ENCODE measurements around the gene GPR180.

Gene GPR180

DNA sequence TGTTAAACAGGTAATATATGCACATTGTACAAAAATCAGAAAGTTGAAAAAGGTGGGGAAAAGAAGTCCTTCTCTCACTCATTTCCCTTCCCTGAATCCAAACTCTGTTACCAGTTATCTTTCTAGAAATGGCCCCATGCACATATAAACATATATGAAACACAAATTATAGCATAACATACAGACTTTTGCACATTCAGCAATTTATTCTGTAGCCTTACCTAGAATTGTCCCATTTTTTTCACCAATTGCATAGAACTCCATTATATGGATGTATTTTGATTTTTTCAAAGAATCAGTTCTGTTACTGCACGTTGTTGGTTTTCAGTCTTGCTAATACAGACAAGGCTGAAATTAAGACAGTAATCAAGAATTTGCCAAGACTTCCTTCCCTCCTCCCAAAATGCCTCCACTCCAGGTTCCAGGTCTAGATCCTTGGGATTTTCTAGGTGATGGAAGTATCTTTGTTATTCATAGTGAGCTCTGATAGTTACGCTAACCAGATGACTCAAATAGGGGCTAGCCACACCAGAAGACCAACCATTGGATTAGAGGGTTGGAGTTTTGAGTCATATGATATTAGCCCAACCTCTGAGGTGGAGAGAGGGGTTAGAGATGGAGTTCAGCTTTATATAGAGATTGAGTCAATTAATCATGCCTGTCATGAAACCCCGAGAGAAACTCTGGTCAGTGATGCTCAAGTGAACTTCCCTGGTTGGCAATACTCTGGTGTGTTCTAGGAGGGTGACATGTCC is 30.7 kb downstream of the GPR180 start:
- no peak for TF ChIP-seq FOXM1 (IDR thresholded peaks at IDR 0.05; ENCODE audit: borderline replicate concordance, low read depth)
- TF ChIP-seq CEBPB (IDR thresholded peaks at IDR 0.05) = no peak
- no peak for TF ChIP-seq EGR1 (IDR thresholded peaks at IDR 0.05)
- no peak for TF ChIP-seq YY1 (IDR thresholded peaks at IDR 0.05; ENCODE audit: low read depth)
- TF ChIP-seq REST (IDR thresholded peaks at IDR 0.05; ENCODE audit: low read depth) = no peak
- TF ChIP-seq MAX (IDR thresholded peaks at IDR 0.05) = no peak
- TF ChIP-seq TEAD4 (IDR thresholded peaks at IDR 0.05) = no peak
- no peak for TF ChIP-seq RAD21 (IDR thresholded peaks at IDR 0.05; ENCODE audit: low read depth)
- no peak for TF ChIP-seq TCF12 (IDR thresholded peaks at IDR 0.05; ENCODE audit: low read depth)
- no peak for TF ChIP-seq ZBTB7A (IDR thresholded peaks at IDR 0.05; ENCODE audit: low read depth)
- no peak for TF ChIP-seq NFIC (IDR thresholded peaks at IDR 0.05)

DNA sequence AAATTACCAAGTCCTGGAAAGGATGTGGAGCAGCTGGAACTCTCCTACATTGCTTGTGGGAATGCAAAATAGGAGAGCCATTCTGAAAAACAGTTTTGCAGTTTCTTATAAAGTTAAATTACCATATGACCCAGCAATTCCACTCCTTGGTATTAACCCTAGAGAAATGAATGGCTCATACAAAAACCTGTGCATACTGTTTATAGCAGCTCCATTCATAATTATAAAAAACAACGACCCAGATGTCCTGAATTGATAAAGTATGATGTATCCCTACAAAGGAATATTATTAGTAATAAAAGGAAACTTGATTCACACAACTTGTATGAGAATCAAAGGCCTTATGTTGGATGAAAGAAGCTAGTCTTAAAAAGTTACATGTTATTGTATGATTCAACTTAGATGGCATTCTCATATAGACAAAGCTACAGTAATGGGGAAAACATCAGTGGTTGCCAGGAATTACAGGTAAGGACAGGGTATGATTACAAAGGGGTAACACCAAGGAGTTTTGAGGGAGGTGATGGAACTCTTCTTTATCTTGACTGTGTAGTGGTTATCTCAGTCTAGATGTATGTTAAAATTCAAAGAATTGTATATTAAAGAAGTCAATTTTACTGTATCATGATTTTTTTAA is 35.4 kb downstream of the GPR180 start:
- no peak for TF ChIP-seq RAD21 (IDR thresholded peaks at IDR 0.05; ENCODE audit: low read depth)
- no peak for TF ChIP-seq CEBPB (IDR thresholded peaks at IDR 0.05)
- TF ChIP-seq EP300 (IDR thresholded peaks at IDR 0.05; ENCODE audit: borderline replicate concordance) = no peak
- no peak for TF ChIP-seq TCF12 (IDR thresholded peaks at IDR 0.05; ENCODE audit: low read depth)
- TF ChIP-seq EGR1 (IDR thresholded peaks at IDR 0.05) = no peak
- no peak for TF ChIP-seq CREB1 (IDR thresholded peaks at IDR 0.05; ENCODE audit: low read depth)
- TF ChIP-seq TAF1 (IDR thresholded peaks at IDR 0.05; ENCODE audit: low read depth) = no peak
- no peak for TF ChIP-seq NFIC (IDR thresholded peaks at IDR 0.05)
- no peak for TF ChIP-seq MAX (IDR thresholded peaks at IDR 0.05)
- TF ChIP-seq FOXM1 (IDR thresholded peaks at IDR 0.05; ENCODE audit: borderline replicate concordance, low read depth) = no peak
- TF ChIP-seq TEAD4 (IDR thresholded peaks at IDR 0.05) = no peak
- no peak for TF ChIP-seq REST (IDR thresholded peaks at IDR 0.05; ENCODE audit: low read depth)
- no peak for TF ChIP-seq USF1 (IDR thresholded peaks at IDR 0.05)

DNA sequence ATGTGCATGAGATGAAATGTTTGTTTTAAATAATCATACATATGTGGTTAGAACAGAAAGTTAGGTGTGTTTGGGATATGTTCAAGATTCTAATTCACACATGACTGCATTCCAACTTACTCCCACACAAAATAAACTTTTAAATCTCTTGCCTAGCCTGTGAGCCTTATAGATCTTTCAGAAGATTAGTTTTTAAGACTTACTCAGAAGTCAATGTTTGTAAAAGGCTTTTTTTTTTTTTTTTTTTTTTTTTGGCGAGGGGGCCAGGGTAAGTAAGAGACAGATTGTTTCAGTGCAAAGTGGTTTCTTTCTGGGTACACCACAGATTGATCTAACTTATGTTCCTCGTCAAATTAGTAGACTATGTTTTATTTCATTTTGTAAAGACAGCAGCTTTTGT is 39.1 kb downstream of the GPR180 start:
- TF ChIP-seq FOXM1 (IDR thresholded peaks at IDR 0.05; ENCODE audit: borderline replicate concordance, low read depth) (no peak), TAF1 (IDR thresholded peaks at IDR 0.05; ENCODE audit: low read depth) (no peak), MAX (IDR thresholded peaks at IDR 0.05) (no peak), ZBTB7A (IDR thresholded peaks at IDR 0.05; ENCODE audit: low read depth) (no peak), USF1 (IDR thresholded peaks at IDR 0.05) (no peak), YY1 (IDR thresholded peaks at IDR 0.05; ENCODE audit: low read depth) (no peak), NFIC (IDR thresholded peaks at IDR 0.05) (no peak), RAD21 (IDR thresholded peaks at IDR 0.05; ENCODE audit: low read depth) (no peak), CEBPB (IDR thresholded peaks at IDR 0.05) (no peak), TEAD4 (IDR thresholded peaks at IDR 0.05) (no peak)

- TF ChIP-seq MAX (IDR thresholded peaks at IDR 0.05) (no peak), EP300 (IDR thresholded peaks at IDR 0.05; ENCODE audit: borderline replicate concordance) (no peak), EGR1 (IDR thresholded peaks at IDR 0.05) (no peak), TEAD4 (IDR thresholded peaks at IDR 0.05) (no peak), RAD21 (IDR thresholded peaks at IDR 0.05; ENCODE audit: low read depth) (no peak), ZBTB7A (IDR thresholded peaks at IDR 0.05; ENCODE audit: low read depth) (no peak), CREB1 (IDR thresholded peaks at IDR 0.05; ENCODE audit: low read depth) (no peak), CEBPB (IDR thresholded peaks at IDR 0.05) (no peak), USF1 (IDR thresholded peaks at IDR 0.05) (no peak), TCF12 (IDR thresholded peaks at IDR 0.05; ENCODE audit: low read depth) (no peak), TAF1 (IDR thresholded peaks at IDR 0.05; ENCODE audit: low read depth) (no peak), REST (IDR thresholded peaks at IDR 0.05; ENCODE audit: low read depth) (no peak), YY1 (IDR thresholded peaks at IDR 0.05; ENCODE audit: low read depth) (no peak)
Observed at GRCh38 chr13:94641409-94641941, 39.8 kb downstream of the GPR180 start.

Data from Ishikawa (cell line).